Endodermal cell (in vitro differentiated cells): ENCODE results near the gene ENC1. TPM values are rescaled to one million over a fixed set of nuclear protein-coding genes. Genes with fewer than 3 reads are reported as not detected.

Source experiments
- DNase-seq: peaks from one replicate; pipeline ENCODE4 v3.0.0-alpha.2; 2017
- H3K27ac ChIP-seq: 2 replicates; pipeline ENCODE4 v1.5.1; 2013; ENCODE audit warnings: mild to moderate bottlenecking, low read depth, low read length, moderate library complexity
- H3K27me3 ChIP-seq: 2 replicates; pipeline ENCODE4 v1.6.1; 2013; ENCODE audit warnings: mild to moderate bottlenecking, low read length, moderate library complexity; ENCODE audit not compliant: insufficient read depth, control insufficient read depth, poor library complexity, severe bottlenecking
- H3K36me3 ChIP-seq: 2 replicates; pipeline ENCODE4 v1.7.0; 2013; ENCODE audit warnings: mild to moderate bottlenecking, low read length, moderate library complexity; ENCODE audit not compliant: control insufficient read depth, insufficient read depth
- H3K4me1 ChIP-seq: one replicate; pipeline ENCODE4 v1.7.0; 2013; ENCODE audit warnings: low read length; ENCODE audit not compliant: control insufficient read depth, insufficient read depth
- H3K4me3 ChIP-seq: 2 replicates; pipeline ENCODE4 v1.5.1; 2013; ENCODE audit warnings: mild to moderate bottlenecking, low read length, moderate library complexity
- H3K9ac ChIP-seq: 2 replicates; pipeline ENCODE4 v1.6.1; 2013; ENCODE audit warnings: mild to moderate bottlenecking, low read length, moderate library complexity; ENCODE audit not compliant: poor library complexity, severe bottlenecking; ENCODE audit errors: extremely low read depth
- H3K9me3 ChIP-seq: 2 replicates; pipeline ENCODE4 v1.6.1; 2013; ENCODE audit warnings: mild to moderate bottlenecking, low read length, moderate library complexity; ENCODE audit not compliant: control insufficient read depth
- H3K27ac Mint-ChIP-seq: 2 replicates; pipeline ENCODE4 v1.8.0; 2020; ENCODE audit warnings: mixed read lengths
- H3K27me3 Mint-ChIP-seq: 2 replicates; pipeline ENCODE4 v1.8.0; 2021; ENCODE audit warnings: mild to moderate bottlenecking, mixed read lengths; ENCODE audit not compliant: insufficient read depth
- H3K36me3 Mint-ChIP-seq: 2 replicates; pipeline ENCODE4 v1.8.0; 2020; ENCODE audit warnings: low read depth, mixed read lengths
- H3K4me1 Mint-ChIP-seq: 2 replicates; pipeline ENCODE4 v1.8.0; 2020; ENCODE audit warnings: mixed read lengths
- H3K4me3 Mint-ChIP-seq: 2 replicates; pipeline ENCODE4 v1.8.0; 2020; ENCODE audit warnings: mild to moderate bottlenecking, moderate library complexity, mixed read lengths
- H3K9me3 Mint-ChIP-seq: 2 replicates; pipeline ENCODE4 v1.8.0; 2020; ENCODE audit warnings: mild to moderate bottlenecking, mixed read lengths
- CTCF ChIP-seq: fragments of 200-600 bp; sonication (generic); conservative IDR thresholded peaks from 2 replicates; pipeline ENCODE4 v1.5.0; 2021; ENCODE audit warnings: antibody characterized with exemption, mild to moderate bottlenecking
- WGBS, 2 experiments: methylation state at CpG; one replicate each; pipeline versions ENCODE4 v1.1.5 to v1.1.7; 2013; ENCODE audit warnings: missing lambda C conversion rate in 2 of 2, mixed read lengths in 1 of 2; ENCODE audit not compliant: insufficient coverage in 1 of 2, insufficient read length in 1 of 2; 5-methylcytosine and 5-hydroxymethylcytosine counted together
- total RNA-seq, 2 donors: library from RNA; stranded (reverse); fragmentation: NEBNext Ultra II Directional in 1 of 2; extraction: Animal tissue kit (Norgen Biotek cat#: 25700) in 1 of 2; gene quantifications; 2 replicates in 1 of 2; 3 replicates in 1 of 2; pipeline ENCODE4 v1.2.1, GENCODE V29; 2021

Gene ENC1
- total RNA-seq, 2 donors from 2014 or later = 64.2 to 70.8 TPM

DNA sequence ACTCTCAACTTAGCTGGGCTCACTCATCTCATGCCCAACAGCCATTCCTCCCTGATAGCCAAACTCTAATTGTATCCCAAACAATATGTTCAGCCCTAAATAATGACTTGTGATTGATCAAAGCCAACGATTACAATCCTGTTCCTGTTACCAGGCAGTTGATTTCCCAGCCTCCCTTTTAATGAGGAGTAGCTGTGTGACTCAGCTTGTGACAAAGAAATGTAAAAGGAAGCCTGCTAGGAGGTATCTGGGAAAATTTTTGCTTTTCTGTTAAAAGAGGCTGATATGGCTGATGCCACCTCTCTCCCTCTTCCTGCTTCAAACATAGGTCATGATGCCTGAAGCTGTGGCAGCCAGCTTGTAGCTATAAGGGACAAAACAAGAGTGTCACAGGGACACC lies 19.6 kb upstream of the ENC1 start:
- Mint-ChIP-seq H3K27ac (no peak overlapping the region), H3K9me3 (peaks cover 6% of the 10 kb centered on the region), H3K4me1 (no peaks in the 10 kb centered on the region), H3K36me3 (no peaks in the 10 kb centered on the region), H3K4me3 (no peak overlapping the region), H3K27me3 (no peaks in the 10 kb centered on the region)
- no peaks in the 10 kb centered on the region for H3K27me3 ChIP-seq
- no peaks in the 10 kb centered on the region for H3K36me3 ChIP-seq
- H3K4me1 ChIP-seq = no peaks in the 10 kb centered on the region
- H3K27ac ChIP-seq = no peak overlapping the region
- H3K4me3 ChIP-seq = no peak overlapping the region
- H3K9ac ChIP-seq = no peak overlapping the region
- TF ChIP-seq CTCF = no peak
- 81% methylated on average over 1 of the region's 1 CpG; no CpG with 5 or more reads in 1 of the 2 experiments for WGBS, 2 experiments
- H3K9me3 ChIP-seq = peaks cover 5% of the 10 kb centered on the region
- DNase-seq = no peak

- H3K27me3 Mint-ChIP-seq = no peaks in the 10 kb centered on the region
- H3K4me3 ChIP-seq = no peak overlapping the region
- no peaks in the 10 kb centered on the region for H3K36me3 ChIP-seq
- H3K4me3 Mint-ChIP-seq = no peak overlapping the region
- no peaks in the 10 kb centered on the region for H3K4me1 ChIP-seq
- no peaks in the 10 kb centered on the region for H3K36me3 Mint-ChIP-seq
- no peak overlapping the region for H3K9ac ChIP-seq
- no peak overlapping the region for H3K27ac ChIP-seq
- DNase-seq = no peak
- no peak for TF ChIP-seq CTCF
- no peaks in the 10 kb centered on the region for H3K27me3 ChIP-seq
- 93 to 100% methylated on average over 3 of the region's 3 CpGs for WGBS, 2 experiments
- H3K4me1 Mint-ChIP-seq = no peaks in the 10 kb centered on the region
- peaks cover 6% of the 10 kb centered on the region for H3K9me3 Mint-ChIP-seq
- H3K27ac Mint-ChIP-seq = no peak overlapping the region
- peaks cover 5% of the 10 kb centered on the region for H3K9me3 ChIP-seq
These were observed 18.6 kb upstream of the ENC1 start for GRCh38 chr5:74659172-74659571.

GRCh38 chr5:74657165-74657564 lies 16.6 kb upstream of the ENC1 start:
- Histone ChIP-seq H3K9me3 (peaks cover 5% of the 10 kb centered on the region), H3K9ac (no peak overlapping the region), H3K27ac (no peak overlapping the region), H3K36me3 (no peaks in the 10 kb centered on the region), H3K4me3 (no peak overlapping the region), H3K27me3 (no peaks in the 10 kb centered on the region), H3K4me1 (no peaks in the 10 kb centered on the region)
- no peaks in the 10 kb centered on the region for H3K4me1 Mint-ChIP-seq
- H3K9me3 Mint-ChIP-seq = peaks cover 6% of the 10 kb centered on the region
- 91 to 100% methylated on average over 1 to 2 of the region's 2 CpGs for WGBS, 2 experiments
- no peak for DNase-seq
- TF ChIP-seq CTCF = no peak
- H3K27ac Mint-ChIP-seq = no peak overlapping the region
- H3K4me3 Mint-ChIP-seq = no peak overlapping the region
- no peaks in the 10 kb centered on the region for H3K36me3 Mint-ChIP-seq
- no peaks in the 10 kb centered on the region for H3K27me3 Mint-ChIP-seq
